ENCODE results near the gene MEIOSIN.
"Not testable (repeated sequence)": the region's sequence is repeated elsewhere in the genome, so short reads cannot be mapped to it uniquely, and the experiment has no call there.

DNA sequence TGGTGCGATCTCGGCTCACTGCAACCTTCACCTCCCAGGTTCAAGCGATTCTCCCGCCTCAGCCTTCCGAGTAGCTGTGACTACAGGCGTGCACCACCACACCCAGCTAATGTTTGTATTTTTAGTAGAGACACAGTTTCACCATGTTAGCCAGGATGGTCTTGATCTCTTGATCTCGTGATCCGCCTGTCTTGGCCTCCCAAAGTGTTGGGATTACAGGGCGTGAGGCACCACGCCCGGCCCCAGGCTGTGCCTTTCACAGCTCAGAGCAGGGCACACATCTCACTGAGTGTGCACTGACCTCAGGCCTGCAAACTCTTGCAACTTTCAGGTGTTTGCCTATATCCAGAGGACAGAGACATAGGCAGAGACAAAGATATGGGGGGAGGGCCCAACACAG lies 48.2 kb upstream of the MEIOSIN start:
- TF ChIP-seq EZH2 (IDR thresholded peaks at IDR 0.05; ENCODE audit: insufficient read depth, poor library complexity, severe bottlenecking); EZH2phosphoT487 (IDR thresholded peaks at IDR 0.05; ENCODE audit: insufficient read depth, low read depth): not testable (repeated sequence)
